GM18873 (cell line): Measurements from ENCODE around the gene SYNE1.
A peak's percentile ranks its signal among the peaks of the same experiment; 100 is the strongest.

Experiments used
- ATAC-seq: cut with Tn5 transposase; IDR thresholded peaks from one replicate; pipeline ENCODE4 v1.9.1; 2021; ENCODE audit warnings: mild to moderate bottlenecking, moderate library complexity, moderate number of reproducible peaks; ENCODE audit not compliant: unreplicated experiment, low FRiP score

Gene SYNE1

DNA sequence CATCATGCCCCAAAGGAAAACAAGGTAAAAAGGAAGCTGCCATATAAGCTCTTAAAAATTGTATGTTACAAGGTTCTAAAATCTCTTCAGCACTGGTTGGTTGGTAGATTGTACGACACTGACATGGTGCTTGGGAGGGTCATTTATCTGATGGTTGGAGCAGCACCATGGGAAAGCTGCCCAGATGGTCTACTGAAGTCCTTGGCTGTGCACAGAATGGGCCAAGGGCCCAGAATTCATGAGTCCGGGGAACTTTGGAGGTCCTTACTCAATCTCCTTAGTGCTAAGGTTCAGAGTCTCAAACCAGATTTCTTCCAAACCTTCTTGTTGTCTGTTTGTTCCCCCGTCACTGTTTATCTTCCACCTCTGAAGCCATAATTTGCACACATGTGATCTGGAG is 515.3 kb downstream of the SYNE1 start:
- no peak for ATAC-seq

DNA sequence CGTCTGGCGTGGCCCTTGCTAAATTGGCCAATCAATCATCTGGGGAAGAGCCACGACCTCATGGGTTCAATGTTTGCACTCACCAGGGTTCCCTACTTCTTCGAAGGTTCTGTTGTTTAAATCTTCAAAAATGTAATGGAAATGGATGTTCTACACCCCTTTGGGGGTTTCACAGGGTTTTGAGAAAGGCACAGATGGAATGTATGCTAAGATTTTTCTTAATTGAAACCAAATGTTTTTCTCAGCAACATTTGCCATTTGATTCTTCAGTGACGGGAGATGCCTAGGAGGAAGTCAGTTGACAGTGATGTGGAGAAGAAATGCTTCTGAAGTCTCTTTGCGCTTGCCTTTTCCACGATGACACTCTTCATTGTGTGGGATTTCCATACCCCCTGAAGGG is 517.3 kb downstream of the SYNE1 start:
- no peak for ATAC-seq

DNA sequence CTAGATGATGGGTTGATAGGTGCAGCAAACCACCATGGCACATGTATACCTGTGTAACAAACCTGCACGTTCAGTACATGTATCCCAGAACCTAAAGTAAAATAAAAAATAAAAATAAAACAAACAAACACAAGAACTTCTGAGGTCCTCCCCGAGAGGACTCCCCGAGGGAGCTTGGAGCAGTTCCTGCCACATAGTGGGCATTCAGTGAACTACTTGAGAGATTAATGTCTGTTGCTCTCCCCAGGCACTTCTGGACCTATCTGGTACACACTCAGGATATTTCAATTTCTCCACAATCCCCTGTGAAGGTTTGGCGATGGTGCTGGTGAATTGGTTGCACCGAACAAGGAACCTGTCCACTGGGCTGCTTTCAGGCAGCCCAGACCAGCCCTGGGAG is 518.5 kb downstream of the SYNE1 start:
- ATAC-seq: no peak

DNA sequence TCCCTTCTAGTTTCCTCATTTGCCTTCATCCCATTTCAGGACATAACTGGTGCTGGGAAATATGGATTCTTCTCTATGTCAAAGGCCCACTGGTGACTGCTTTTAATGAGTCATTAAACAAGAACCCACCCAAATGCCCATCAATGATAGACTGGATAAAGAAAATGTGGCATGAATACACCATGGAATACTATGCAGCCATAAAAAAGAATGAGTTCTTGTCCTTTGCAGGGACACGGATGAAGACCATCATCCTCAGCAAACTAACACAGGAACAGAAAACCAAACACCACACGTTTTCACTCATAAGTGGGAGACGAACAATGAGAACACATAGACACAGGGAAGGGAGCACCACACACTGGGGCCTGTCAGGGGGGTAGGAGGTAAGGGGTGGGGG is 518.9 kb downstream of the SYNE1 start:
- ATAC-seq: no peak

DNA sequence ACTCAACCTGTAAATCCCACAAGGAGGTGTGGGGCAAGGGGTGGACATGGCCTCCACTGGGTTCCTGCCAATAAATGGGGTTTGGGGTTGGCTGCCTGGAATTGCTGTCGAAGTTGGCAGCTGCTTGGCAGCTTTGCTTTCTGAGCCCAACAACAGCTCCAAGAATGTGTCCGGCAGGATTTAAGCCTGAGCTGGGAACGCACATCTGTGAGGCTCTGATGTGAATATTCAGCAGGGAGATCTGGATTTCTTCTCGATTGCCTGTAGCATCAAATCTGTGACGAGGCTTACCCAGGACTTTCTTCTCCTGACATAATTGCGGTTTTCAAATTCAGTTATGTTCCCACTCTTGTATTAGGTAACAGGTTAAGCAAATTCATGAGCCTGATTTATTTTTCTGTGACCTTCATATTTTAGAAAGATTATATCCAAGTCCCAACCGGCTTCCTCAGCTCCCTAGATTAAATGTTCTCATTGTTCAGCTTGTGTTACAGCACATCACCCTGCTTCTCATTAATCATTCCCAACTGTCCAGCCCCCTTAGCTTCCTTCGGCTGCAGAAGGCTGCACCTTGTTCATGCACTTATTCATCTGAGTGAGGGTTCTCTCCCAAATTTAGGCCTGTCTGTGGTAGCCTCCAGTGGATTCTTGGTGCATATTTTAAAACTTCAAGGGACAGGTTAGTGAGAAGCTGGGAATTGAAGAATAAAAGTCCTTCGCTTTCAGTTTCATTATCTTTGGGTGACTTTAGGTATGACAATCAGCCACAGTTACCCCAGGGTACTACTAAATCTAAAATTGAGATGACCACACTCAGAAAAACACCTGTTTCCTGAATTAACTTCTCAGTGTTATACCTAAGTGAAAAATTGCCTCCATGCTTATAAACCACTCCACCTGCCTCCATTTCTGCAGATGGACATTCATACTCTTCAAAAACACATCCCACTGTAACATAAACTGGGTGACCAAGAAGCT is 519.7 kb downstream of the SYNE1 start:
- peak; percentile 88 for ATAC-seq

DNA sequence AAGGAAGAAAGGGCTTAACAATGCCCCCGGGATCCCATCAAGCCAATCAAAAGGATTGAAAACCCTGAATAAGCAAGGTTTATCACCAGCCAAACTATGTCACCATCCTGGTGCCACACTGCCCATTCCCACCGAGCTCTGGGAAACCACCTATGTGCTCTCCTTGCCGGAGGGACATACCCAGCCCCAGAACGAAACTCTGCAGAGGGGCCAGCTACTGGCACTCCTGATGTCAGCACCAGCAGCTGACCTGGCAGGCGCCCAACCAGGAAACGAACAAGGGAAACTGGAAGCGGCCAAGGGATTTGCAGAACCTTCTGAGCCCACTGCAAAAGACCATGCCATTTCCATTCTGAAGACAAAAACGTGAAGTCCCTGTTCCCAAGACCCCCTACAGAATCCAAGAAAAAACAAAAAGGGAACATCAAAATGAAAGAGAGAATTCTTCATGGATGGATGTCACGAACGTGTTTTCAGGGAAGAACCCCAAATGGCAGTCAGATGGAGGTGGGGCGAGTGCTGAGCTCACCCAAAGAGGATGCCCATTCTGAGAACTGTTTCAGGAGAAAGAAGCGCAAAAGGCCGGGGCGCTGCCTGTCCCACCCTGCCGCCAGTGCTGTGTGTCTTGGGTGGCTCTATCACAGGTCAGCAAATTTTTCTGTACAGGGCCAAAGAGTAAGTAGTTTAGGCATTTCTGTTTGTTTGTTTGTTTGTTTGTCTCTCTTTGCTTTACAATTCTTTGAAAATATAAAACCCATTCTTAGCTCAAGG is 524.5 kb downstream of the SYNE1 start:
- peak; percentile 69 for ATAC-seq

DNA sequence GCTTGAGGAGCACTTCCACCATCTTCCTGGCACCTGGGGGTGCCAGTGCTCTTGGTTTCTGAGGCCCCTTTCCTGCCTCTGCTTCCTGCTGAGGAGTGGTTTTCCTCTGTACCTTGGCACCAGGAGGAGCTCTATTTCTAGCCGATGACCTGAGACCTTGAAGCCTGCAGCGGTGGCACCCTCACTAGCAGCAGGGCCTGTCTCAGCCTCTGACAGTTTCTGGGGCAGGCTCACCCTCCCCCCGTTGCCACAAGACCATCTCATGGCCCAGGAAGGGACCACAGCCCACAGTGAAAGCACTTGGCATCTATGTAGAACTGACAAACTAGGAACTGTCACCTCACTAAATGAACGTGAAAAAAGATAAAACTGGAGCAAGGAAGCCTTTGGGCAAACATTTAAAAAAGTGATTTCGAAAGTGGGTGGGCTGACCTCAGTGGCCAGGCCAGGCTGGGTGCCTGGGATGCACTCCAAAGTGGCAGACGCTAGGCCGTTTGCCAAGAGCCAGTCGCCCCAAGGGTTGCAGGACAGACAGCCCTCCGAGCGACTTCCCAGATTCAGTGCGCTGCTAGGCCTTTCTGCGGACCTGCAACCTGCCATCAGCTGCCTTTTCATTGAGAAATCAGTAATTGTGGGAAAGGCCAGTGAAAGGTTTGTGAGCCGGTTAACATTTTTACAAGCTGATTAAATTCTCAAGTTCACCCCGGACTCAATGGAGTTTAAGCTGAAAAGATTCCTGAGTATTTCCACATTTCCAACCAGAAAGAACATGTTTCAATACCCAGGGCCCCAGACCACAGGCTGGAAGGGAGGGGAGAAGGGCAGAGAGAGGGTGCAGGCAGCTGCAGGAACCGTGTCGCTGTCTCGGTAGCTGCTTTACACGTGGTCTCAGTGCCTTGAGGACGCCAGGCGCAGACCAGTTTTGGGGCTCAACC is 526.0 kb downstream of the SYNE1 start:
- no peak for ATAC-seq

DNA sequence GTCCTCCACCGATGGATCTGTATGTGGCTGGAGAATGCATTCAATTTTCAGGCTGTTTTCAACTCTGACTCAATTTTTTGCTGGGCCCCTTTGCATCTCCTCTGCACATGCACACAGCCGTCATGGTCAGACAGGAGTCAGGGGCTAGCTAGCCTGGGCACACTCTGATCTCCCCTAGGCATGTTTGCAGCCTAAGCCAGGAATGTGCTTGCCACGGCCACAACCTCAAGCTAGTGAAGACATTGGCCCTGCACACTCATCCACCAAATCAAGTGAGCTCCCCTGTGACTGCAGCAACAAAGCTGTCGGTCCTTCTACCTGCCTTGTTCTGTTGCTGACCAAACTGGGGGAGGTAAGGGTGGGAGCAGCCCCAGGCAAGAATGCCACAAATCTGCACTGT is 529.2 kb downstream of the SYNE1 start:
- no peak for ATAC-seq

DNA sequence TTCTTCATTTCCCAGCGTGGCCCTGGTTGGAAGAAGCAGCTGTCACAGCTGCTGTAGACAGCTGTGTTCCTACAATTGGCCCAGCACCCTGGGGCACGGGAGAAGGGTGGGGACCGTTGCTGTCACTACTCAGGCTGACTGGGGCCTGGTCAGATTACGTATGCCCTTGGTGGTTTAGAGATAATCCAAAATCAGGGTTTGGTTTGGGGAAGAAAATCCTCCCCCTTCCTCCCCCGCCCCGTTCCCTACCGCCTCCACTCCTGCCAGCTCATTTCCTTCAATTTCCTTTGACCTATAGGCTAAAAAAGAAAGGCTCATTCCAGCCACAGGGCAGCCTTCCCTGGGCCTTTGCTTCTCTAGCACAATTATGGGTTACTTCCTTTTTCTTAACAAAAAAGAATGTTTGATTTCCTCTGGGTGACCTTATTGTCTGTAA is 537.0 kb downstream of the SYNE1 start:
- no peak for ATAC-seq

DNA sequence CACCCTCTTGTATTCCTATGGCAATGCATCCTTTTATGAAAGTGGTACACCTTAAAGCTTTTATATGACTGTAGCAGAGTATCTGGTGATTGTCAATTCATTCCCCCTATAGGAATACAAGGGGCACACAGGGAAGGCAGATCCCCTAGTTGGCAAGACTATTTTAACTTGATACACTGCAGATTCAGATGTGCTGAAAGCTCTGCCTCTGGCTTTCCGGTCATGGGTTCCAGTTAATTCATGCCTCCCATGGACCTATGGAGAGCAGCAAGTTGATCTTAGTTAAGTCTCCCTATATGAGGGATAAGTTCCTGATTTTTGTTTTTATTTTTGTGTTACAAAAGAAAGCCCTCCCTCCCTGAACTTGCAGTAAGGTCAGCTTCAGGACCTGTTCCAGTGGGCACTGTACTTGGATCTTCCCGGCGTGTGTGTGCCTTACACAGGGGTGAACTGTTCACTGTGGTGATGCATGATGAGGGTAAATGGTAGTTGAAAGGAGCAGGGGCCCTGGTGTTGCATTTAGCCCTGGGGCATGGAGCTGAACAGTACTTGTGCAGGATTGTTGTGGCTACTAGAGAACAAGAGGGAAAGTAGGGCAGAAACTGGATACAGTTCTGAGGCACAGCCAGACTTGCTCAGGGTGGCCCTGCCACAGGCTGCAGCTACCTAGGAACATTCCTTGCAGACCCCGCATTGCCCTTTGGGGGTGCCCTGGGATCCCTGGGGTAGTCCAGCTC is 537.5 kb downstream of the SYNE1 start:
- ATAC-seq: no peak

DNA sequence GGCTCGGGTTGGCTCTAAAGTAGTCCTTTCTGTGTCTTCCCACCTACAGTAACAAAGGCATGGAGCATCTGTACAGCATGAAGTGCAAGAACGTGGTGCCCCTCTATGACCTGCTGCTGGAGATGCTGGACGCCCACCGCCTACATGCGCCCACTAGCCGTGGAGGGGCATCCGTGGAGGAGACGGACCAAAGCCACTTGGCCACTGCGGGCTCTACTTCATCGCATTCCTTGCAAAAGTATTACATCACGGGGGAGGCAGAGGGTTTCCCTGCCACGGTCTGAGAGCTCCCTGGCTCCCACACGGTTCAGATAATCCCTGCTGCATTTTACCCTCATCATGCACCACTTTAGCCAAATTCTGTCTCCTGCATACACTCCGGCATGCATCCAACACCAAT is 538.5 kb downstream of the SYNE1 start:
- ATAC-seq: no peak

DNA sequence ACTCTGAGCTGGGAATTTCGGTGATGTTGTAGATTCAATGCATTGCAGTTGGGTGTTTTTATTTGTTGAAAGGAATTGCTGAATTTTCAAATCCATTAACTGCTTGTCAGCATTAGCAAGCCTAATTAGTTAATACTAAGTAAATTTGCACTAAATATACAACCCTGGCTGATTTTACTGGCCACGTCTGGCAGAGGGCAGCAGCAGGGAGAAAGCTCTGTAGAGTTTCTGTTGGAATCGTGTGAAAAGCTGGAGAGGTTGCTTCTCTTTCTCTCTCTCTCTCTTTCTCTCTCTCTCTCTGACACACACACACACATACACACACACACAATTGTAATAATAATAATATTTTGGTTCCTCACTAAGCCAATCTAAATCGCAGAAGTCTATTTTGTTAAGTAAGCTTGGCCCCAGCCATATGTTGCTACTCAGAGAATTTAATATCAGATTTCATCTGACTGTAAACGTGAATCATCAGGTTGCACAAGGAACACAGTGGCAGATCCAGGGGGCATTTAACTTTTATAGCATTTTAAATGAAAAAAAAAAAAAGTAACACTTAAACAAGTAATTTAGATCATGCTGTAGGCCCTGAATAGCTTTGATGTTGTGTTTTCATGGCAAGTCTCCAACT is 540.2 kb downstream of the SYNE1 start:
- ATAC-seq: no peak

DNA sequence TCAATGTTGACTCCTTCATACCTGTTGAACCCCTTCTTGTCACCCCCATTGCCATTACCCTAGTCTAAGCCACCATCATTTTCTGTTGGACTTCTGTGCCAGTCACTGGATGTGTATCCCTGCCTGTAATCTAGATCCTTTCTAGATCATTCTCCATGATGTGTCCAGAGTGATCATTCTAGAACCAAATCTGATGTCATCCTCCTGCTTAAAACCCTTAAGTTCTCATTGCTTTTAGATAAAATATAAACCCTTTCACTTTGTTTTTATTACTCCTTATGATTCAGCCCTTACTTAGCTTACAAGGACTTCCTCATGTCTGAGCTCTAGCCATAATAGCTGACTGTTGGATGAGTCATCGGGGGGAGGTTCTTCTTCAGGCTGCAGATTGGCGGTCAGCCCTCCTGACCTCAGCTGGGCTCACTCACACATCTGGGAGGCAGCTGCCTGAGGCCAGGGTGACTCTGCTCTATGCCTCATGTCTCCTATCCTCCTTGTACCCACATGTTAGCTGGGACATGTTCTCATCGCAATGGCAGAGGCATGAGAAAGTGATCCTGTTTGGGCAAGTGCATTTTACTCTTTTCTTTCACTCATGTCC is 542.1 kb downstream of the SYNE1 start:
- ATAC-seq: no peak

DNA sequence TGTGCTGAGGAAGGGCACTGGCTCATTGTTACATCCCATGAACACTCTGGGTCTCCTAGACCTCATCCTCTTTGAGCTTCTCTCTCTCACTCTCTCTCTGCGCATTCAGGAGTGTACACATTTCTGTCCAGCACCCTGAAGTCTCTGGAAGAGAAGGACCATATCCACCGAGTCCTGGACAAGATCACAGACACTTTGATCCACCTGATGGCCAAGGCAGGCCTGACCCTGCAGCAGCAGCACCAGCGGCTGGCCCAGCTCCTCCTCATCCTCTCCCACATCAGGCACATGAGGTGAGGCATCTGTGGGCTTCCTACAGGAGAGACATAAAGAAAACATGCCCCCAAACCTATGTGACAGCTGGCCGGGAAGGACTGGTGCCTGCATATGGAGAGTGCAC is 542.9 kb downstream of the SYNE1 start:
- ATAC-seq: no peak

DNA sequence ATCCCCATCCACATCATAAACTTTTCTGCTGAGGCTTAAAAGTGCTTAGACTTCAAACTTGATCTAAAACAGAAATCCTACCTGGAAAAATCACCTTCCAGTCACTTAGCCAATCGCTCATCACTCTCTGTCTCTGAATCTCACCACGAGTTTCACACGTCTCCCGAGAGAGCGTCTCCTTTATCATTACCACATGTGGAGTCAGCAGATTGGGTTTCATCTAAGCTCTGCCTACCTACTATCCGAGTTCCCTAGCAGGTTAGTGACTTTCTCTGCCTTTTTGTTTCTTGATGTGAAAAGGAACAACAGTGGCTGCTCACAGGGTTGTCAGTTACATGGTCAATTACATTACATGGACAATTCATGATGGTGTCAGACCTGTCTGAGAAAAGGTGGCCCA is 543.5 kb downstream of the SYNE1 start:
- no peak for ATAC-seq

DNA sequence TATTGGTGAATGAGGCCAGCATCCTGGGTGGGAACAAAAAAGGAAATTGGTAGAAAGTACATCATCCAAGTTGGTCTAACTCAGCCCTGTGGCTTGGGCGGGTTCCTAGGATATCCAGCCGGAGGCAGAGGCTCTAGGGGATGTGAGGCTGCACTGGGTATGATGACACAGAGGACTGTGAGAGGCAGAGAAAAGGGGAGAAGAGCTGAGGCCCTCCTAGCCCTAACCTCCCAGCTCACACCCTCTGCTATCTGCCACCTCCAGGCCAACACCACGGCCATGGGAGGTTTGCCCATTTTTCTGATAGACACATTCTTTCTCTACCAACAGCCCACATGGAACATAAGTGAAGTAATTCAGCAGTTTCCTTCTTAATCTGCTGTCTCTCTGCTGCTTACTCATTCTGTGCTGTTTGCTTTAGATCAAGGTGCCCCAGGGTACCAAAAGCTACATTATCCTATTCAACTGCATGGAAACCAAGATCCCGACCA is 545.3 kb downstream of the SYNE1 start:
- ATAC-seq: no peak

DNA sequence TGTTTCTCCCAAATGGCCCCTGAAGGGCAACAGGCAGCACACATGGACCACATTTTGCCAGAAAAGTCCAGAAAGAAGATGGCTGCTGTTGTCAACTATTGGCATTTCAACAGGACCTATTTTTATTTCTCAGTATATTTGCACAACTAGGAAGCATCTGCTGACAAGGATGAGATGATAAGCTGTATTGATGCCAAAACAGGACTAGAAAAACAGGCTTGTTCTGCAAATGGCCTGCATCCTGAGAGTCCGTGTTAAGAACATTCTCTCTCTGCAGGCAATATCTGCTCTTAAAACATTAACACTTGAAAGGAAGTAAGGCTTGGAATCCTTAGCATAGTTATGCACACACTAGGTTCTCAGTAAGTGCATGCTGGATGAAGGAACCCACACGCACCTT is 546.0 kb downstream of the SYNE1 start:
- no peak for ATAC-seq

DNA sequence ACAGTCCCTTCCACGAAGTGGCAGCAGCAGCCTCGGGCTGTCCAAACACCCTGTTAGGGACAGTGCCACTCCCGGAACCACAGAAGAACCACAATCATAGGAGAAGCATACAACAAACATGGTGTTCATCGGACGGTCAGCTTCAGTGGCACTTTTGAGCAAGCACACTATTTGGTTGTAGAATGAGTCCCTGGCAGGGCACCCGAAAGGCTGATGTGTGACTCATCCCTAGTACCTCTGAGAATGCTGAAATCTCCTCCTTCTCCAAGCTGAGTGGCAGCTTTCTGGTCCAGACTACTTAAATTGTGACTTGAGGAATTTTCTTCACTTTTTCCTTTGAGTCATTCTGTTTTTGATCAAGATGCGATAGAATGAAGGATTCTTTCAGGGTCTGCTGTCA is 547.2 kb downstream of the SYNE1 start:
- no peak for ATAC-seq

DNA sequence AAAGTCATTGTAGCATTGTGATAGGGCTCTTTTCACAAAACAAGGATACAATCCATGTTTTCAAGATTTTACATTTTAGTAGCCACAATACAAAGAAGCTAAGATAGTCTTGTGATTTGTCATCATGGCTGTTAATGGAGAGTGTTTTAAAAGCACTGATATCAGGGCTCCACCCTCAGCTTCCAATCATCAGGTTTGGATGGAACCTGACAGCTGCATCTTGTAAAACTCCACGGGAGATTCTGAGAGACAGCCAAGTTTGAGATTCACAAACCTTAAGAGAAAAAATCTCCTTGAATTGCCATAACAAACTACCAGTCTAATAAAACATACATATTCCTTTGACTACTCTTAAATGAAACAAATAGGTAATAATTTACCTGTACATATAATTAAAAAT is 549.5 kb downstream of the SYNE1 start:
- no peak for ATAC-seq
